DOHH2 (cell line): Measurements from ENCODE around the gene CIDEA.

Experiments
- H3F3A ChIP-seq: fragments of 200-600 bp; sonication (generic), shearing (Covaris generic); 2 replicates; pipeline ENCODE4 v1.6.0; 2016; ENCODE audit warnings: antibody characterized with exemption, mild to moderate bottlenecking; ENCODE audit not compliant: control insufficient read depth, insufficient read depth
- H3K27ac ChIP-seq: fragments of 200-600 bp; sonication (generic); 2 replicates; pipeline ENCODE4 v1.5.1; 2014; ENCODE audit warnings: low read depth, mild to moderate bottlenecking, low read length, moderate library complexity
- H3K27me3 ChIP-seq: fragments of 200-600 bp; sonication (generic); 2 replicates; pipeline ENCODE4 v1.6.1; 2014; ENCODE audit warnings: mild to moderate bottlenecking, low read length, mixed read lengths; ENCODE audit not compliant: control insufficient read depth
- H3K36me3 ChIP-seq: fragments of 200-600 bp; sonication (generic); 2 replicates; pipeline ENCODE4 v1.6.1; 2014; ENCODE audit warnings: mild to moderate bottlenecking, low read length, moderate library complexity, mixed read lengths; ENCODE audit not compliant: control insufficient read depth
- H3K4me1 ChIP-seq: fragments of 200-600 bp; sonication (generic); 2 replicates; pipeline ENCODE4 v1.6.1; 2014; ENCODE audit warnings: mild to moderate bottlenecking, low read length, mixed read lengths; ENCODE audit not compliant: control insufficient read depth
- H3K4me2 ChIP-seq: fragments of 200-600 bp; sonication (generic); 2 replicates; pipeline ENCODE4 v1.6.0; 2014; ENCODE audit warnings: mild to moderate bottlenecking, low read length, moderate library complexity
- H3K4me3 ChIP-seq: fragments of 200-600 bp; sonication (generic); 2 replicates; pipeline ENCODE4 v1.5.1; 2014; ENCODE audit warnings: mild to moderate bottlenecking, low read length, mixed read lengths
- H3K79me2 ChIP-seq: fragments of 200-600 bp; sonication (generic); 2 replicates; pipeline ENCODE4 v1.6.1; 2014; ENCODE audit warnings: mild to moderate bottlenecking, low read length, mixed read lengths; ENCODE audit not compliant: control insufficient read depth
- H3K9me2 ChIP-seq: fragments of 200-600 bp; sonication (generic); replicated peaks from 2 replicates; pipeline ENCODE4 v1.6.1; 2014; ENCODE audit warnings: mild to moderate bottlenecking, low read length, mixed read lengths; ENCODE audit not compliant: control insufficient read depth
- H3K9me3 ChIP-seq: fragments of 200-600 bp; sonication (generic); 2 replicates; pipeline ENCODE4 v1.6.1; 2014; ENCODE audit warnings: antibody characterized with exemption, low read length, mixed read lengths; ENCODE audit not compliant: control insufficient read depth, insufficient read depth
- H4K20me1 ChIP-seq: fragments of 200-600 bp; sonication (generic); 2 replicates; pipeline ENCODE4 v1.6.0; 2014; ENCODE audit warnings: low read depth, mild to moderate bottlenecking, antibody characterized with exemption, low read length, moderate library complexity; ENCODE audit not compliant: control insufficient read depth, insufficient read depth
- CTCF ChIP-seq: fragments of 200-600 bp; sonication (generic); IDR thresholded peaks from one replicate; pipeline ENCODE4 v1.5.1; 2014; ENCODE audit warnings: antibody characterized with exemption, mild to moderate bottlenecking, low read depth, low read length; ENCODE audit not compliant: poor library complexity, severe bottlenecking
- EZH2phosphoT487 ChIP-seq: fragments of 200-600 bp; sonication (generic); IDR thresholded peaks from 2 replicates; pipeline ENCODE4 v1.6.1; 2017; ENCODE audit warnings: borderline replicate concordance, mild to moderate bottlenecking, antibody characterized with exemption, low read length, moderate library complexity, mixed read lengths

Gene CIDEA

DNA sequence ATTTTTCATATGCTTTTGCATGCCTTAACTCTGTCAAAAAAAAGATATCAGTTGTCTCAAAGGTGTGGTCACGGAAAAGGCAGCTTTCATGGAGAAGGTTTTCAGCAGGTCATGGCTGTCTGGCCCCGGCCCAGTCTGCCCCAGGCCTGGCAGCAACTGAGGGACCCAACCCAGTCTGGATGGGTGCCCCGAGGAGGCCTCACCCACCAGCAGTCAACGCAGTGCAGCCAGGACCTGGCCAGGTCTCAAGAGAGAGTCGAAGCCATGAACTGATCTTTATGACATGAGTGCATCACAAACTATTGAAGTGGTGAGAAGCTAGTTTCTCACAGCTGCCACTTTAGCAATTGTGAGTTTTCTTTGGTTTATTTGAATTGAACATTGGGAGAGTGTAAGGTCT, 61.8 kb downstream of the CIDEA start:
- Histone ChIP-seq H3K9me3 (peaks cover 9% of the 10 kb centered on the region; the same call in 1 of the 2 replicates), H4K20me1 (no peaks in the 10 kb centered on the region), H3K4me3 (no peak overlapping the region), H3K9me2 (no peaks in the 10 kb centered on the region), H3K27ac (no peak overlapping the region), H3K27me3 (no peaks in the 10 kb centered on the region), H3K4me1 (0 out of 2 replicates have a peak, but pooled peaks cover 3% of the 10 kb centered on the region), H3K36me3 (no peaks in the 10 kb centered on the region), H3K79me2 (no peaks in the 10 kb centered on the region), H3K4me2 (no peak overlapping the region), H3F3A (no peaks in the 10 kb centered on the region)
- TF ChIP-seq CTCF (no peak), EZH2phosphoT487 (no peak)

- Histone ChIP-seq H3K9me2 (no peaks in the 10 kb centered on the region), H3K36me3 (peaks cover 3% of the 10 kb centered on the region; the same call in 1 of the 2 replicates), H4K20me1 (no peaks in the 10 kb centered on the region), H3K4me3 (no peak overlapping the region), H3K27me3 (no peaks in the 10 kb centered on the region), H3K4me2 (no peak overlapping the region), H3K4me1 (peaks cover 3% of the 10 kb centered on the region; the same call in 1 of the 2 replicates), H3K27ac (no peak overlapping the region), H3K9me3 (peaks cover 6% of the 10 kb centered on the region; the same call in 1 of the 2 replicates), H3K79me2 (no peaks in the 10 kb centered on the region), H3F3A (no peaks in the 10 kb centered on the region)
- TF ChIP-seq CTCF (no peak), EZH2phosphoT487 (no peak)
Observed at GRCh38 chr18:12317664-12318333, 63.6 kb downstream of the CIDEA start.

- Histone ChIP-seq H3K27ac (no peak overlapping the region), H3K79me2 (no peaks in the 10 kb centered on the region), H3K4me2 (no peak overlapping the region), H3K4me3 (no peak overlapping the region), H3K9me3 (peaks cover 5% of the 10 kb centered on the region; the same call in 1 of the 2 replicates), H3F3A (no peaks in the 10 kb centered on the region), H3K4me1 (peaks cover 3% of the 10 kb centered on the region; the same call in 1 of the 2 replicates), H4K20me1 (no peaks in the 10 kb centered on the region), H3K9me2 (no peaks in the 10 kb centered on the region), H3K36me3 (peaks cover 3% of the 10 kb centered on the region; the same call in 1 of the 2 replicates), H3K27me3 (no peaks in the 10 kb centered on the region)
- no peak for TF ChIP-seq CTCF
- no peak for TF ChIP-seq EZH2phosphoT487
Observed at GRCh38 chr18:12318334-12318697, 64.2 kb downstream of the CIDEA start.
